Measurements from ENCODE around the gene LEMD1.

- TF ChIP-seq CTCF (IDR thresholded peaks at IDR 0.05) (no peak), POLR2A (IDR thresholded peaks at IDR 0.05; ENCODE audit: low read depth) (no peak)
These were observed 29.2 kb downstream of the LEMD1 start for GRCh38 chr1:205392650-205393049.
